GM12878 (cell line): Measurements from ENCODE around the gene CHAF1A. TPM values are rescaled to one million over a fixed set of nuclear protein-coding genes. Genes with fewer than 3 reads are reported as not detected.
A peak's percentile ranks its signal among the peaks of the same experiment; 100 is the strongest.

Experiments
- ATAC-seq: fragments of 200-7000 bp; cut with Tn5 transposase; 3 replicates; pipeline ENCODE4 v1.9.1; 2020; ENCODE audit warnings: mild to moderate bottlenecking, moderate library complexity
- BruUV-seq: library from RNA; stranded (reverse); fragments of 400-500 nt; replicated peaks from 2 replicates; lab custom pipeline; 2021; lab: Mats Ljungman, UMichigan
- CTCF ChIA-PET: fragments of 300-600 bp; sonication (Branson Sonifier 250); formaldehyde crosslinking; extraction: SDS; loops from one replicate; lab custom pipeline; 2021; ENCODE audit warnings: inconsistent platforms; lab: Yijun Ruan, JAX
- POLR2A ChIA-PET: fragments of 350-600 bp; formaldehyde crosslinking; extraction: SDS; loops from one replicate; lab custom pipeline; 2021; ENCODE audit warnings: inconsistent platforms; lab: Charles Lee
- RAD21 ChIA-PET: fragments of 300-600 bp; sonication (Branson Sonifier 250); formaldehyde crosslinking; loops from one replicate; lab custom pipeline; 2023; ENCODE audit warnings: antibody characterized with exemption; ENCODE audit not compliant: unreplicated experiment; lab: Charles Lee
- SMC1A ChIA-PET: fragments of 300-600 bp; sonication (Branson Sonifier 250); formaldehyde crosslinking; loops from one replicate; lab custom pipeline; 2023; ENCODE audit not compliant: unreplicated experiment, uncharacterized antibody; lab: Charles Lee
- DNase-seq: peaks from one replicate; pipeline ENCODE4 v3.0.0-alpha.2; 2011; ENCODE audit warnings: low read depth, low spot score
- FAIRE-seq: peaks from 3 replicates; lab custom pipeline; 2011; peaks lifted over from hg19 to GRCh38; lab: Jason Lieb, UNC
- H2AFZ ChIP-seq: 2 replicates; pipeline ENCODE4 v1.6.0; 2011; ENCODE audit warnings: low read depth, low read length, control low read depth; ENCODE audit not compliant: control insufficient read depth
- H3K27ac ChIP-seq: 2 replicates; pipeline ENCODE4 v1.5.1; 2011; ENCODE audit warnings: control low read depth; ENCODE audit not compliant: control insufficient read depth, insufficient read depth
- H3K27me3 ChIP-seq, 2 experiments: replicated peaks in 1 of 2; 2 replicates each; pipeline versions ENCODE4 v1.6.0 to v1.6.1; 2011; ENCODE audit warnings: low read length in 1 of 2; ENCODE audit not compliant: control insufficient read depth in 2 of 2, insufficient read depth in 2 of 2
- H3K36me3 ChIP-seq, 2 experiments: 2 replicates each; pipeline ENCODE4 v1.5.1; 2011; ENCODE audit warnings: low read length in 1 of 2; ENCODE audit not compliant: control insufficient read depth in 2 of 2, insufficient read depth in 2 of 2
- H3K4me1 ChIP-seq: 2 replicates; pipeline ENCODE4 v1.6.1; 2011; ENCODE audit warnings: mild to moderate bottlenecking, low read length, moderate library complexity, mixed read lengths; ENCODE audit not compliant: control insufficient read depth, insufficient read depth
- H3K4me2 ChIP-seq: 2 replicates; pipeline ENCODE4 v1.6.0; 2011; ENCODE audit warnings: control low read depth; ENCODE audit not compliant: control insufficient read depth, insufficient read depth
- H3K4me3 ChIP-seq: fragments of 200-600 bp; sonication (generic); 2 replicates; pipeline ENCODE4 v1.5.1; 2016
- H3K79me2 ChIP-seq: 2 replicates; pipeline ENCODE4 v1.6.0; 2011; ENCODE audit warnings: low read length; ENCODE audit not compliant: control insufficient read depth, insufficient read depth
- H3K9ac ChIP-seq: 2 replicates; pipeline ENCODE4 v1.8.0; 2011; ENCODE audit warnings: low read length, control low read depth, mixed read lengths; ENCODE audit not compliant: control insufficient read depth, insufficient read depth
- H3K9me3 ChIP-seq: replicated peaks from 3 replicates; pipeline ENCODE4 v1.5.1; 2011; ENCODE audit warnings: mild to moderate bottlenecking, low read length; ENCODE audit not compliant: control insufficient read depth, insufficient read depth
- H4K20me1 ChIP-seq: 2 replicates; pipeline ENCODE4 v1.6.0; 2011; ENCODE audit not compliant: control insufficient read depth, insufficient read depth
- BRCA1 ChIP-seq: IDR thresholded peaks from 2 replicates; pipeline ENCODE4 v1.6.1; 2011; ENCODE audit warnings: low read depth, low read length, improper control_type of control experiment
- CEBPB ChIP-seq, 2 experiments: fragments of 150-350 bp in 1 of 2; IDR thresholded peaks; 2 replicates each; pipeline ENCODE4 v1.6.1; 2012 to 2014; ENCODE audit warnings: low read depth in 2 of 2, low read length in 2 of 2, borderline replicate concordance in 1 of 2, inconsistent platforms in 1 of 2
- CHD2 ChIP-seq: IDR thresholded peaks from 2 replicates; pipeline ENCODE4 v1.6.1; 2011; ENCODE audit warnings: low read depth, low read length, improper control_type of control experiment, borderline replicate concordance
- MTA2 ChIP-seq: fragments of 450-650 bp; IDR thresholded peaks from 2 replicates; pipeline ENCODE4 v1.6.1; 2016; ENCODE audit warnings: low read depth, mild to moderate bottlenecking, moderate library complexity
- PAX5 ChIP-seq: IDR thresholded peaks from 2 replicates; pipeline ENCODE4 v1.6.1; 2011; ENCODE audit warnings: low read depth, low read length, borderline replicate concordance
- PAX8 ChIP-seq: fragments of 450-650 bp; IDR thresholded peaks from 2 replicates; pipeline ENCODE4 v1.6.1; 2017; ENCODE audit warnings: mild to moderate bottlenecking, moderate library complexity
- SREBF1 ChIP-seq: IDR thresholded peaks from 2 replicates; pipeline ENCODE4 v1.6.1; 2012; ENCODE audit warnings: mild to moderate bottlenecking, low read length
- WGBS: methylation state at CpG from one replicate; pipeline ENCODE4 v1.1.6; 2016; ENCODE audit warnings: low lambda C conversion rate; ENCODE audit not compliant: insufficient replicate concordance, insufficient coverage; ENCODE audit errors: missing lambda C conversion rate; 5-methylcytosine and 5-hydroxymethylcytosine counted together
- in situ Hi-C: fragments of 300-500 bp; cut with MboI; formaldehyde crosslinking; loops from 9 replicates; pipeline ENCODE4 v1.14.3; 2018; ENCODE audit warnings: mixed read lengths
- intact Hi-C: fragments of 100-400 bp; cut with micrococcal nuclease; formaldehyde crosslinking; loops from one replicate; pipeline ENCODE4 v1.14.2; 2022; ENCODE audit not compliant: unreplicated experiment
- polyA plus RNA-seq, 11 experiments: library from polyadenylated mRNA; depleted of rRNA in 4 of 11; unstranded in 6 of 11; stranded (reverse) in 5 of 11; fragments of >200 nt; fragmentation: Nextera tagmentation in 4 of 11; fragmentation: Illumina TruSeq in 1 of 11; extraction: Ambion mirVana in 4 of 11; extraction: Trizol in 1 of 11; gene quantifications; 1 replicate in 1 of 11; 2 replicates in 10 of 11; pipeline versions ENCODE4 v1.2.1 to v1.2.3, GENCODE V29; 2011 to 2016; ENCODE audit warnings: inconsistent platforms in 2 of 11, missing spikeins in 2 of 11, low read depth in 1 of 11
- total RNA-seq, 4 experiments: library from RNA; depleted of rRNA in 3 of 4; stranded (reverse); fragments of >200 nt in 3 of 4; fragmentation: Illumina TruSeq in 1 of 4; extraction: Trizol in 1 of 4; gene quantifications; 2 replicates each; pipeline versions ENCODE4 v1.2.1 to v1.2.3, GENCODE V29; 2013 to 2021
- TF ChIP-seq, protein P1 (sequence below): IDR thresholded peaks from 2 replicates; pipeline ENCODE4 v1.6.1; 2011; ENCODE audit warnings: borderline replicate concordance, low read depth, mild to moderate bottlenecking, moderate library complexity, mixed read lengths, low read length; ENCODE audit not compliant: insufficient read depth; ENCODE audit errors: extremely low read length
- TF ChIP-seq, protein P2 (sequence below): fragments of 150-350 bp; IDR thresholded peaks from 2 replicates; pipeline ENCODE4 v1.6.1; 2014; ENCODE audit warnings: mild to moderate bottlenecking, low read depth, low read length
- TF ChIP-seq, protein P3 (sequence below): fragments of 450-650 bp; IDR thresholded peaks from 2 replicates; pipeline ENCODE4 v1.6.1; 2014; ENCODE audit warnings: mild to moderate bottlenecking
- TF ChIP-seq, protein P4 (sequence below): fragments of 450-650 bp; IDR thresholded peaks from 2 replicates; pipeline ENCODE4 v1.6.1; 2018; ENCODE audit warnings: borderline replicate concordance, mild to moderate bottlenecking; ENCODE audit not compliant: partially characterized antibody
- TF ChIP-seq, protein P5 (sequence below): IDR thresholded peaks from 2 replicates; pipeline ENCODE4 v1.6.1; 2012; ENCODE audit warnings: low read depth, low read length, improper control_type of control experiment

Gene CHAF1A
- total and polyA plus RNA-seq, 10 of the 15 experiments (the other 5 are each of a cell fraction or from before 2014, with no cell fraction given) = 1.3 to 69.1 (median 34.2) TPM

DNA sequence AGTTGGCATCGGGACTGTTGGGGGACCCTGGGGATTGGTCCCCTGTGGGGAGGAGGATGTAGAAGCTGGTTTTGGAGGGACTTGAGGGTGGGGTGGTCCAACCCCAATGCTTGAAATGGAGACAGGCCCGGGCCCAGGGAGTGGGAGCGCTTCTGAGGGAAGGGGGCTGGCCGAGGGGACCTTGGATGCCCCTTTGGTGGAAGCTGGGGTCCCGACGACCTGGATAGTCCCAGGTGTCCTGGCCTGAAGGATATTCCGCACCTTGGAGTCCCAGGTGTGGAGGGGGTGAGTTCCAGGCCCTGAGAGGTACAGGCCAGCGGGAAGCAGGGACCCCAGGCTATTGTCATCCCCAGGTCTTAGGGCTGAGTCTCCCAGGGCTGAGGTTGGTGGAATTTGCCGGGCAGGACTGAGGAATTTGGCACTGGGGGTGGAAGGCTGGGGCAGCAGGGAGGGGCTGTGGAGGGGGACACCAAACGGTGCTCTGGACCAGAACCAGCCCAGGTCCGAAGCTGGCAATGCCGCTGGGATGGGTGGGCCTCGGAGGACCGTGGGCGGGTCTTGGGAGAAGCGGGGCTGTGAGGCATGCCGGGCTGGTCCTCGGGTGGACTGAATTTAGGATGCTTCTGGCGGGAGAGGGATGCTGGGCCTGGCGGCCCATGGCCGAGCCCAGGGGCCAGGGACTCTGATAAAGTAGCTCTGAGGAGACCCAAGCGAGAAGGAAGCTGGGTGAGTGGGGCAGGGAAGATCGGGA is 71.5 kb downstream of the CHAF1A start (continued):
- TF ChIP-seq, protein P1, sequence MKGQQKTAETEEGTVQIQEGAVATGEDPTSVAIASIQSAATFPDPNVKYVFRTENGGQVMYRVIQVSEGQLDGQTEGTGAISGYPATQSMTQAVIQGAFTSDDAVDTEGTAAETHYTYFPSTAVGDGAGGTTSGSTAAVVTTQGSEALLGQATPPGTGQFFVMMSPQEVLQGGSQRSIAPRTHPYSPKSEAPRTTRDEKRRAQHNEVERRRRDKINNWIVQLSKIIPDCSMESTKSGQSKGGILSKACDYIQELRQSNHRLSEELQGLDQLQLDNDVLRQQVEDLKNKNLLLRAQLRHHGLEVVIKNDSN = no peak
- no peak for TF ChIP-seq MTA2
- TF ChIP-seq SREBF1 = no peak
- TF ChIP-seq, protein P2, sequence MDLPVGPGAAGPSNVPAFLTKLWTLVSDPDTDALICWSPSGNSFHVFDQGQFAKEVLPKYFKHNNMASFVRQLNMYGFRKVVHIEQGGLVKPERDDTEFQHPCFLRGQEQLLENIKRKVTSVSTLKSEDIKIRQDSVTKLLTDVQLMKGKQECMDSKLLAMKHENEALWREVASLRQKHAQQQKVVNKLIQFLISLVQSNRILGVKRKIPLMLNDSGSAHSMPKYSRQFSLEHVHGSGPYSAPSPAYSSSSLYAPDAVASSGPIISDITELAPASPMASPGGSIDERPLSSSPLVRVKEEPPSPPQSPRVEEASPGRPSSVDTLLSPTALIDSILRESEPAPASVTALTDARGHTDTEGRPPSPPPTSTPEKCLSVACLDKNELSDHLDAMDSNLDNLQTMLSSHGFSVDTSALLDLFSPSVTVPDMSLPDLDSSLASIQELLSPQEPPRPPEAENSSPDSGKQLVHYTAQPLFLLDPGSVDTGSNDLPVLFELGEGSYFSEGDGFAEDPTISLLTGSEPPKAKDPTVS = no peak
- TF ChIP-seq CEBPB (IDR thresholded peaks at IDR 0.05; ENCODE audit: borderline replicate concordance in 1 of 2, low read depth in 2 of 2, low read length in 2 of 2) = no peak
- TF ChIP-seq, all 136 proteins: peak for 0

DNA sequence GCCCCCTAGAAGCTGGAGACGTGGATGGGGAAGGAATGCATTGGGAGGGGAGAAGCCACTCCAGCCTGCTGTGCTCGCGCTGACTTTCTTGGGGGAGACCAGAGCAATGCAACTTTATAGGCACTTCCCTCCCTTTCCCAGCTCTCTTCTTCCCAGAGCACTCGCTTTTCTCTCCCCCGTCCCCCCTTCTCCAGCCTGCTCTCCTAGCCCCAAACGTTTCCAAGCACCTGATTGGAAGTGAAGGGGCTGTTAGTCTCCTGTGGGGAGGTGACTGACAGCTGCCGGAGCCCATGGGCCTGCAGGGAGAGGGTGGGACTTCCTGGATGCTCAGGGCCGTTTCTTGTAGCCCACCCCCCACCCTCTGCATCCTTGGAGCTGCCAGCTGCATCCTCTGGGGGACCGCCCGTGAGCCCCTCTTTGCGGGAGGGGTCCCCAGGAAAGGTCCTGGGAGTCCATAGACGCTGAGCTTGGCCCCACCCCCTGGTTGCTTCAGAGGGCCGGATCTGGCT is 72.1 kb downstream of the CHAF1A start:
- CTCF ChIA-PET = interaction anchor here (0.6 to 1.5 kb wide), 5 partner anchors 11 to 1744 kb away, joined by 3 to 4 read pairs (median 3); no protein-coding TSS in a partner anchor
- RAD21 ChIA-PET = no interaction called here
- peak overlapping the region; percentile 99 for H3K4me3 ChIP-seq
- no peak overlapping the region; the same call in 1 of the 2 replicates for H3K27ac ChIP-seq
- H3K9me3 ChIP-seq = no peaks in the 10 kb centered on the region
- peak overlapping the region; percentile 80 for H2AFZ ChIP-seq
- WGBS = 24% methylated on average over 13 of the region's 13 CpGs
- peak overlapping the region; percentile 59 for H3K9ac ChIP-seq
- peak overlapping the region; percentile 93 for H3K4me2 ChIP-seq
- DNase-seq (no peak), FAIRE-seq (peak; percentile 93), ATAC-seq (peak; percentile 45)
- SMC1A ChIA-PET = interaction anchor here (0.6 kb wide), 1 partner anchor 13 kb away, joined by 3 read pairs; no protein-coding TSS in a partner anchor
- peaks cover 7% of the 10 kb centered on the region for H3K4me1 ChIP-seq
- peaks cover 26% of the 10 kb centered on the region for H3K79me2 ChIP-seq
- H4K20me1 ChIP-seq = no peaks in the 10 kb centered on the region
- intact Hi-C loops (loop anchor here (5.0 kb wide), 1 partner anchor 248 kb away; the partner anchor contains the start of gene DPP9), in situ Hi-C loops (no loop called here)
- no TSS peak for BruUV-seq
- POLR2A ChIA-PET = interaction anchor here (0.5 to 1.0 kb wide), 4 partner anchors 14 to 130 kb away, joined by 3 to 6 read pairs (median 4); no protein-coding TSS in a partner anchor
- H3K36me3 ChIP-seq = peaks cover 2 to 9% of the 10 kb centered on the region in 2 experiments; a peak in 3 of 4 replicates
- no peaks in the 10 kb centered on the region for H3K27me3 ChIP-seq
- TF ChIP-seq BRCA1 = no peak
- TF ChIP-seq, protein P3, sequence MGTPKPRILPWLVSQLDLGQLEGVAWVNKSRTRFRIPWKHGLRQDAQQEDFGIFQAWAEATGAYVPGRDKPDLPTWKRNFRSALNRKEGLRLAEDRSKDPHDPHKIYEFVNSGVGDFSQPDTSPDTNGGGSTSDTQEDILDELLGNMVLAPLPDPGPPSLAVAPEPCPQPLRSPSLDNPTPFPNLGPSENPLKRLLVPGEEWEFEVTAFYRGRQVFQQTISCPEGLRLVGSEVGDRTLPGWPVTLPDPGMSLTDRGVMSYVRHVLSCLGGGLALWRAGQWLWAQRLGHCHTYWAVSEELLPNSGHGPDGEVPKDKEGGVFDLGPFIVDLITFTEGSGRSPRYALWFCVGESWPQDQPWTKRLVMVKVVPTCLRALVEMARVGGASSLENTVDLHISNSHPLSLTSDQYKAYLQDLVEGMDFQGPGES = peak; percentile 62; the same call in 1 of the 2 replicates
- no peak for TF ChIP-seq PAX5
- TF ChIP-seq, protein P4, sequence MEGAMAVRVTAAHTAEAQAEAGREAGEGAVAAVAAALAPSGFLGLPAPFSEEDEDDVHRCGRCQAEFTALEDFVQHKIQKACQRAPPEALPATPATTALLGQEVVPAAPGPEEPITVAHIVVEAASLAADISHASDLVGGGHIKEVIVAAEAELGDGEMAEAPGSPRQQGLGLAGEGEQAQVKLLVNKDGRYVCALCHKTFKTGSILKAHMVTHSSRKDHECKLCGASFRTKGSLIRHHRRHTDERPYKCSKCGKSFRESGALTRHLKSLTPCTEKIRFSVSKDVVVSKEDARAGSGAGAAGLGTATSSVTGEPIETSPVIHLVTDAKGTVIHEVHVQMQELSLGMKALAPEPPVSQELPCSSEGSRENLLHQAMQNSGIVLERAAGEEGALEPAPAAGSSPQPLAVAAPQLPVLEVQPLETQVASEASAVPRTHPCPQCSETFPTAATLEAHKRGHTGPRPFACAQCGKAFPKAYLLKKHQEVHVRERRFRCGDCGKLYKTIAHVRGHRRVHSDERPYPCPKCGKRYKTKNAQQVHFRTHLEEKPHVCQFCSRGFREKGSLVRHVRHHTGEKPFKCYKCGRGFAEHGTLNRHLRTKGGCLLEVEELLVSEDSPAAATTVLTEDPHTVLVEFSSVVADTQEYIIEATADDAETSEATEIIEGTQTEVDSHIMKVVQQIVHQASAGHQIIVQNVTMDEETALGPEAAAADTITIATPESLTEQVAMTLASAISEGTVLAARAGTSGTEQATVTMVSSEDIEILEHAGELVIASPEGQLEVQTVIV = peak; percentile 48
- no peak for TF ChIP-seq PAX8
- peak; percentile 91 for TF ChIP-seq CHD2
- TF ChIP-seq, protein P5, sequence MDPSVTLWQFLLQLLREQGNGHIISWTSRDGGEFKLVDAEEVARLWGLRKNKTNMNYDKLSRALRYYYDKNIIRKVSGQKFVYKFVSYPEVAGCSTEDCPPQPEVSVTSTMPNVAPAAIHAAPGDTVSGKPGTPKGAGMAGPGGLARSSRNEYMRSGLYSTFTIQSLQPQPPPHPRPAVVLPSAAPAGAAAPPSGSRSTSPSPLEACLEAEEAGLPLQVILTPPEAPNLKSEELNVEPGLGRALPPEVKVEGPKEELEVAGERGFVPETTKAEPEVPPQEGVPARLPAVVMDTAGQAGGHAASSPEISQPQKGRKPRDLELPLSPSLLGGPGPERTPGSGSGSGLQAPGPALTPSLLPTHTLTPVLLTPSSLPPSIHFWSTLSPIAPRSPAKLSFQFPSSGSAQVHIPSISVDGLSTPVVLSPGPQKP = no peak
